ENCODE results near the gene CDH26. TPM values are rescaled to one million over a fixed set of nuclear protein-coding genes. Genes with fewer than 3 reads are reported as not detected.

CDH26 gene
- total and polyA plus RNA-seq, 9 of the 15 experiments (the other 6 are each of a cell fraction or from before 2014, with no cell fraction given), result 0.07 to 0.13 (median 0.10) TPM; not detected in 4

DNA sequence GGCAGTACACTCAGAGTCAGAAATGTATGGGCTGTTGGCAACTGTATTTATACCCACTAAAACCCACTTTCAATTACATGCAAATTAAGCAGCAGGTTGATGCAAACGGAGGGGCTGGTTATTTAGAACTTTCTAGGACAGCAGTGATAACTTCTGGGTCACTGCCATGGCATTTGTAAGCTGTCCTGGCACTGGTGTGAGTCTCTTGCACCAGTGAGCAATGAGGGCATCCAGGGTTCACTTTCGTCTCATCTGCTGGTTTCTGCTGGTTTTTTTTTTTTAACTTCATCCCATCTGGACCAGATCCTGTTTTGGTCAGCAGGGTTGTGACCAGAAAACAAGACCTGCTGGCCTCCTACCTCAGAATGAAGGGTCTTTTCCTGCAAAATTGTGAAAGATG lies 49.2 kb downstream of the CDH26 start:
- ChIA-PET CTCF (ENCODE audit: low intra/inter-chr PET ratio) (no interaction called here), POLR2A (interaction anchor here (0.6 to 0.7 kb wide), 2 partner anchors 13 to 433 kb away, joined by 3 to 4 read pairs; no protein-coding TSS in a partner anchor)
- Histone ChIP-seq H2AFZ (ENCODE audit: low read depth, low read length) (no peak overlapping the region), H4K20me1 (replicated peaks; ENCODE audit: control insufficient read depth, insufficient read depth, low read length) (no peaks in the 10 kb centered on the region), H3K9ac (ENCODE audit: insufficient read depth in 1 of 2, low read depth in 2 of 2, low read length in 2 of 2) (no peak overlapping the region), H3K36me3 (ENCODE audit: control insufficient read depth, insufficient read depth, low read length) (no peaks in the 10 kb centered on the region), H3K4me1 (replicated peaks in 1 of 2; ENCODE audit: control insufficient read depth in 2 of 2, insufficient read depth in 2 of 2, low read length in 2 of 2) (no peaks in the 10 kb centered on the region), H3K79me2 (ENCODE audit: control insufficient read depth, insufficient read depth, low read length) (no peaks in the 10 kb centered on the region), H3K27me3 (ENCODE audit: control insufficient read depth in 2 of 2, insufficient read depth in 2 of 2, low read length in 2 of 2) (peaks cover 3 to 18% of the 10 kb centered on the region in 2 experiments; a peak in 4 of 5 replicates), H3K4me2 (ENCODE audit: insufficient read depth, low read length) (no peak overlapping the region), H3K9me3 (replicated peaks; ENCODE audit: control insufficient read depth, insufficient read depth, low read depth, low read length) (no peaks in the 10 kb centered on the region), H3K27ac (ENCODE audit: extremely low read depth, low read depth, low read length) (no peak overlapping the region), H3K4me3 (no peak overlapping the region), H3K9me1 (ENCODE audit: control insufficient read depth, insufficient read depth, low read length) (no peaks in the 10 kb centered on the region)
- FAIRE-seq, result no peak
- TF ChIP-seq TAL1 (IDR thresholded peaks at IDR 0.05) (no peak), MCM2 (IDR thresholded peaks at IDR 0.05; ENCODE audit: low read depth) (no peak), SAFB2 (IDR thresholded peaks at IDR 0.05; ENCODE audit: borderline replicate concordance, low read depth, low read length, severe bottlenecking) (no peak), ZBTB8A (IDR thresholded peaks at IDR 0.05; ENCODE audit: partially characterized antibody) (no peak), MTF1 (CRISPR knock-in tag; IDR thresholded peaks at IDR 0.05; ENCODE audit: borderline replicate concordance) (no peak), DACH1 (IDR thresholded peaks at IDR 0.05; ENCODE audit: partially characterized antibody) (no peak), NR2C2 (CRISPR knock-in tag; IDR thresholded peaks at IDR 0.05) (no peak), NR2C2 (tag; IDR thresholded peaks at IDR 0.05) (no peak), MAFF (IDR thresholded peaks at IDR 0.05; ENCODE audit: low read length) (no peak), CEBPB (tag; IDR thresholded peaks at IDR 0.05) (no peak), TAF15 (IDR thresholded peaks at IDR 0.05; ENCODE audit: low read depth, low read length) (no peak), CBX3 (IDR thresholded peaks at IDR 0.05; ENCODE audit: borderline replicate concordance in 1 of 2, low read length in 2 of 2) (no peak), HMGN3 (IDR thresholded peaks at IDR 0.05; ENCODE audit: borderline replicate concordance, extremely low read depth, insufficient read length, low read depth, low read length) (no peak), HSF4 (CRISPR knock-in tag; IDR thresholded peaks at IDR 0.05; ENCODE audit: borderline replicate concordance) (no peak)
- TF ChIP-seq, protein P1, sequence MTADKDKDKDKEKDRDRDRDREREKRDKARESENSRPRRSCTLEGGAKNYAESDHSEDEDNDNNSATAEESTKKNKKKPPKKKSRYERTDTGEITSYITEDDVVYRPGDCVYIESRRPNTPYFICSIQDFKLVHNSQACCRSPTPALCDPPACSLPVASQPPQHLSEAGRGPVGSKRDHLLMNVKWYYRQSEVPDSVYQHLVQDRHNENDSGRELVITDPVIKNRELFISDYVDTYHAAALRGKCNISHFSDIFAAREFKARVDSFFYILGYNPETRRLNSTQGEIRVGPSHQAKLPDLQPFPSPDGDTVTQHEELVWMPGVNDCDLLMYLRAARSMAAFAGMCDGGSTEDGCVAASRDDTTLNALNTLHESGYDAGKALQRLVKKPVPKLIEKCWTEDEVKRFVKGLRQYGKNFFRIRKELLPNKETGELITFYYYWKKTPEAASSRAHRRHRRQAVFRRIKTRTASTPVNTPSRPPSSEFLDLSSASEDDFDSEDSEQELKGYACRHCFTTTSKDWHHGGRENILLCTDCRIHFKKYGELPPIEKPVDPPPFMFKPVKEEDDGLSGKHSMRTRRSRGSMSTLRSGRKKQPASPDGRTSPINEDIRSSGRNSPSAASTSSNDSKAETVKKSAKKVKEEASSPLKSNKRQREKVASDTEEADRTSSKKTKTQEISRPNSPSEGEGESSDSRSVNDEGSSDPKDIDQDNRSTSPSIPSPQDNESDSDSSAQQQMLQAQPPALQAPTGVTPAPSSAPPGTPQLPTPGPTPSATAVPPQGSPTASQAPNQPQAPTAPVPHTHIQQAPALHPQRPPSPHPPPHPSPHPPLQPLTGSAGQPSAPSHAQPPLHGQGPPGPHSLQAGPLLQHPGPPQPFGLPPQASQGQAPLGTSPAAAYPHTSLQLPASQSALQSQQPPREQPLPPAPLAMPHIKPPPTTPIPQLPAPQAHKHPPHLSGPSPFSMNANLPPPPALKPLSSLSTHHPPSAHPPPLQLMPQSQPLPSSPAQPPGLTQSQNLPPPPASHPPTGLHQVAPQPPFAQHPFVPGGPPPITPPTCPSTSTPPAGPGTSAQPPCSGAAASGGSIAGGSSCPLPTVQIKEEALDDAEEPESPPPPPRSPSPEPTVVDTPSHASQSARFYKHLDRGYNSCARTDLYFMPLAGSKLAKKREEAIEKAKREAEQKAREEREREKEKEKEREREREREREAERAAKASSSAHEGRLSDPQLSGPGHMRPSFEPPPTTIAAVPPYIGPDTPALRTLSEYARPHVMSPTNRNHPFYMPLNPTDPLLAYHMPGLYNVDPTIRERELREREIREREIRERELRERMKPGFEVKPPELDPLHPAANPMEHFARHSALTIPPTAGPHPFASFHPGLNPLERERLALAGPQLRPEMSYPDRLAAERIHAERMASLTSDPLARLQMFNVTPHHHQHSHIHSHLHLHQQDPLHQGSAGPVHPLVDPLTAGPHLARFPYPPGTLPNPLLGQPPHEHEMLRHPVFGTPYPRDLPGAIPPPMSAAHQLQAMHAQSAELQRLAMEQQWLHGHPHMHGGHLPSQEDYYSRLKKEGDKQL (CRISPR knock-in tag; IDR thresholded peaks at IDR 0.05; ENCODE audit: borderline replicate concordance), result no peak
- TF ChIP-seq, protein P2, sequence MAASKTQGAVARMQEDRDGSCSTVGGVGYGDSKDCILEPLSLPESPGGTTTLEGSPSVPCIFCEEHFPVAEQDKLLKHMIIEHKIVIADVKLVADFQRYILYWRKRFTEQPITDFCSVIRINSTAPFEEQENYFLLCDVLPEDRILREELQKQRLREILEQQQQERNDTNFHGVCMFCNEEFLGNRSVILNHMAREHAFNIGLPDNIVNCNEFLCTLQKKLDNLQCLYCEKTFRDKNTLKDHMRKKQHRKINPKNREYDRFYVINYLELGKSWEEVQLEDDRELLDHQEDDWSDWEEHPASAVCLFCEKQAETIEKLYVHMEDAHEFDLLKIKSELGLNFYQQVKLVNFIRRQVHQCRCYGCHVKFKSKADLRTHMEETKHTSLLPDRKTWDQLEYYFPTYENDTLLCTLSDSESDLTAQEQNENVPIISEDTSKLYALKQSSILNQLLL (CRISPR knock-in tag; IDR thresholded peaks at IDR 0.05; ENCODE audit: borderline replicate concordance), result no peak
- intact Hi-C loops (cut with micrococcal nuclease) (no loop called here), in situ Hi-C loops (cut with MboI) (no loop called here)
- ATAC-seq, result no peak
- no peak for DNase-seq (ENCODE audit: extremely low read depth in 1 of 4, low spot score in 3 of 4)
- no TSS peak for BruUV-seq (replicated peaks)
- WGBS (ENCODE audit: insufficient coverage, low coverage, missing lambda C conversion rate), result 0% methylated on average over 2 of the region's 2 CpGs
